ENCODE data around the gene NCBP2L.

NCBP2L gene

DNA sequence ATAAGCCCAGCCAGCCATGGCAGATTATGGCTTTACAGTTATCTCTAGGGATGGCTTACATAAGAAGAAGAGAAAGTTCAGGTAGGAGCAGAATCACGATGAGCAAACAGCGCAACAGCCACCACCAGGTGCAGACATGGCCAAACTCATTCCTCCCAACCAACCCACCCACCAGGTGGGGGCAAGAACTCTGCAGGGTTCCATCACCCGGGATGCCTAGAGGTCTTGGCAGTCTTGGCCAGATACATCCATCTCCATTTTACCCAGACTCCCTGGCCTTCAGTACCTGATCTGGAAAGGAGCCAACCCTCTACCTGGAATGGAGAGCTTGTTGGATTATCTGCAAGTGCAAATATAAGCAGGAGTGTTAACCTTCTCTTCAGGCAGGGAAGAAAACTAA lies 9.5 kb upstream of the NCBP2L start:
- Histone ChIP-seq H3K9ac (ENCODE audit: low read depth, low read length) (no peak overlapping the region), H3K27ac (ENCODE audit: low read length) (no peak overlapping the region), H3K79me2 (ENCODE audit: insufficient read depth, low read length) (no peaks in the 10 kb centered on the region), H3K4me1 (ENCODE audit: insufficient read depth, low read length) (no peaks in the 10 kb centered on the region), H2AFZ (ENCODE audit: low read depth, low read length) (no peak overlapping the region), H3K9me3 (ENCODE audit: insufficient read depth, low read length, severe bottlenecking) (no peaks in the 10 kb centered on the region), H3K27me3 (ENCODE audit: insufficient read depth, low read length, poor library complexity) (no peaks in the 10 kb centered on the region), H3K4me3 (ENCODE audit: low read depth in 1 of 2, low read length in 2 of 2) (no peak overlapping the region), H3K4me2 (ENCODE audit: insufficient read depth, low read length) (no peak overlapping the region), H3K36me3 (ENCODE audit: insufficient read depth, low read length) (no peaks in the 10 kb centered on the region), H4K20me1 (ENCODE audit: insufficient read depth, low read length) (no peaks in the 10 kb centered on the region)
- TF ChIP-seq, protein P1, sequence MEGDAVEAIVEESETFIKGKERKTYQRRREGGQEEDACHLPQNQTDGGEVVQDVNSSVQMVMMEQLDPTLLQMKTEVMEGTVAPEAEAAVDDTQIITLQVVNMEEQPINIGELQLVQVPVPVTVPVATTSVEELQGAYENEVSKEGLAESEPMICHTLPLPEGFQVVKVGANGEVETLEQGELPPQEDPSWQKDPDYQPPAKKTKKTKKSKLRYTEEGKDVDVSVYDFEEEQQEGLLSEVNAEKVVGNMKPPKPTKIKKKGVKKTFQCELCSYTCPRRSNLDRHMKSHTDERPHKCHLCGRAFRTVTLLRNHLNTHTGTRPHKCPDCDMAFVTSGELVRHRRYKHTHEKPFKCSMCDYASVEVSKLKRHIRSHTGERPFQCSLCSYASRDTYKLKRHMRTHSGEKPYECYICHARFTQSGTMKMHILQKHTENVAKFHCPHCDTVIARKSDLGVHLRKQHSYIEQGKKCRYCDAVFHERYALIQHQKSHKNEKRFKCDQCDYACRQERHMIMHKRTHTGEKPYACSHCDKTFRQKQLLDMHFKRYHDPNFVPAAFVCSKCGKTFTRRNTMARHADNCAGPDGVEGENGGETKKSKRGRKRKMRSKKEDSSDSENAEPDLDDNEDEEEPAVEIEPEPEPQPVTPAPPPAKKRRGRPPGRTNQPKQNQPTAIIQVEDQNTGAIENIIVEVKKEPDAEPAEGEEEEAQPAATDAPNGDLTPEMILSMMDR (IDR thresholded peaks at IDR 0.05; ENCODE audit: borderline replicate concordance, extremely low read depth, low read length, poor library complexity, severe bottlenecking), result no peak
- no peak for TF ChIP-seq EZH2 (IDR thresholded peaks at IDR 0.05; ENCODE audit: borderline replicate concordance, low read depth, low read length, severe bottlenecking)
- ATAC-seq (ENCODE audit: insufficient read depth, low read depth) (no peak), DNase-seq (no peak)

DNA sequence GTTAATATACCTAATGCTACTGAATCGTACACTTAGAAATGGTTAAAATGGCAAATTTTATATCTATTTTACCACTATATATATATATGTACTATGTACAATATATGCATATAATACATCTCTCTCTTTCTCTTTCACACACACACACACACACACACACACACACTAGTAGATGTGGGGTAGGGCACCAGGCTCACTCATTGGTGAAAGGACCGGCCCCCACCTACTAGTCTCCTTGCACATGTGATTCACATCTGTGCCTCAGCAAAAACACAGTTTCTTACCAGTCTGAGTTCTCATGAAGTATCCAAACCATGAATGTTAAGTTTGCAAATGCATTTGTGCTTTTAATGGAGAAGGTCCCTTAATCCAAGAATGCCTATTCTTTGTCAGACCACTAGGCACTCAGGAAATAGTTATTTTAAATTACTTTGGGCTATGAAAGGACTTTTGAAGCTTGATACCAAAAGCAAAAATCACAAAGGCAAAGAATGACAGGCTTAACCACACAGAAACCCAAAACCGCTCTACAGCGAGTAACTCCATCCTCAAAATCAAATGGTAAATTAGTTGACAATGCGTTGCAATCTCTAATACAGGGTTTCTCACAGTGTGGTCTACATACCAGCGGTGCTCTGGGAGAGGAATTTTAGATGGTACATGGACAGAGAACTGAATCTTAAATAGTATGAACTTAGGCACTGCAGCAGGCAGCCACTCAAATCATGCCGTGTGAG lies 7.8 kb upstream of the NCBP2L start:
- Histone ChIP-seq H3K27me3 (ENCODE audit: insufficient read depth, low read length, poor library complexity) (peaks cover 1% of the 10 kb centered on the region), H3K79me2 (ENCODE audit: insufficient read depth, low read length) (no peaks in the 10 kb centered on the region), H3K4me1 (ENCODE audit: insufficient read depth, low read length) (no peaks in the 10 kb centered on the region), H3K4me2 (ENCODE audit: insufficient read depth, low read length) (no peak overlapping the region), H4K20me1 (ENCODE audit: insufficient read depth, low read length) (no peaks in the 10 kb centered on the region), H2AFZ (ENCODE audit: low read depth, low read length) (no peak overlapping the region), H3K9me3 (ENCODE audit: insufficient read depth, low read length, severe bottlenecking) (no peaks in the 10 kb centered on the region), H3K4me3 (ENCODE audit: low read depth in 1 of 2, low read length in 2 of 2) (no peak overlapping the region), H3K27ac (ENCODE audit: low read length) (no peak overlapping the region), H3K9ac (ENCODE audit: low read depth, low read length) (no peak overlapping the region), H3K36me3 (ENCODE audit: insufficient read depth, low read length) (no peaks in the 10 kb centered on the region)
- TF ChIP-seq EZH2 (IDR thresholded peaks at IDR 0.05; ENCODE audit: borderline replicate concordance, low read depth, low read length, severe bottlenecking), result no peak
- TF ChIP-seq, protein P1 (IDR thresholded peaks at IDR 0.05; ENCODE audit: borderline replicate concordance, extremely low read depth, low read length, poor library complexity, severe bottlenecking), result no peak
- DNase-seq (no peak), ATAC-seq (ENCODE audit: insufficient read depth, low read depth) (no peak)

DNA sequence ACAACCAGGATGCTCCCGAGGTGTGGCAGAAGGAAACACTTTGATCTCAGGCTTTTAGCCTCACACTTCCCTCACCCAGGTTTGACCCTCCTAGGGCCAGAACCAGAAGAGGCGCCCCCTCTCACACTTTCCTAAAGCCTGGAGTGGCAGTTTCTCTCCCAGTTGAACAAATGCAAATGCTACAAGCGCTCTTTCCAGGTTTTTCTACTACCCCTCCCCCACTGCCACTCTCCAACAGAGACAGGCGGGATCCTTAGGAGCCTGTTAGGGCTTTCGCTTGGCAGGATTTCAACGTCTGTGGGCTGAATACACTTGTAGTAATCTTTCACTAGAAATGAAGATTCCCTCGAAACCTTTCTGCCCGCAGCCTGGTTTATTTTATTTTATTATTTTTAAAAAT lies 4.3 kb upstream of the NCBP2L start:
- no peak overlapping the region for H3K9ac ChIP-seq (ENCODE audit: low read depth, low read length)
- peaks cover 8% of the 10 kb centered on the region for H3K27me3 ChIP-seq (ENCODE audit: insufficient read depth, low read length, poor library complexity)
- H3K36me3 ChIP-seq (ENCODE audit: insufficient read depth, low read length), result no peaks in the 10 kb centered on the region
- TF ChIP-seq EZH2 (IDR thresholded peaks at IDR 0.05; ENCODE audit: borderline replicate concordance, low read depth, low read length, severe bottlenecking), result no peak
- TF ChIP-seq, protein P1 (IDR thresholded peaks at IDR 0.05; ENCODE audit: borderline replicate concordance, extremely low read depth, low read length, poor library complexity, severe bottlenecking), result no peak
- no peak overlapping the region for H2AFZ ChIP-seq (ENCODE audit: low read depth, low read length)
- no peaks in the 10 kb centered on the region for H3K79me2 ChIP-seq (ENCODE audit: insufficient read depth, low read length)
- DNase-seq (no peak), ATAC-seq (ENCODE audit: insufficient read depth, low read depth) (no peak)
- H3K27ac ChIP-seq (ENCODE audit: low read length), result no peak overlapping the region
- no peak overlapping the region for H3K4me2 ChIP-seq (ENCODE audit: insufficient read depth, low read length)
- H3K9me3 ChIP-seq (ENCODE audit: insufficient read depth, low read length, severe bottlenecking), result no peaks in the 10 kb centered on the region
- no peaks in the 10 kb centered on the region for H3K4me1 ChIP-seq (ENCODE audit: insufficient read depth, low read length)
- no peak overlapping the region for H3K4me3 ChIP-seq (ENCODE audit: low read depth in 1 of 2, low read length in 2 of 2)
- no peaks in the 10 kb centered on the region for H4K20me1 ChIP-seq (ENCODE audit: insufficient read depth, low read length)
